ENCODE results near the gene DRGX. TPM values are rescaled to one million over a fixed set of nuclear protein-coding genes. Genes with fewer than 3 reads are reported as not detected.

DRGX gene
- total and polyA plus RNA-seq, 2 experiments from 2014 or later = not detected

DNA sequence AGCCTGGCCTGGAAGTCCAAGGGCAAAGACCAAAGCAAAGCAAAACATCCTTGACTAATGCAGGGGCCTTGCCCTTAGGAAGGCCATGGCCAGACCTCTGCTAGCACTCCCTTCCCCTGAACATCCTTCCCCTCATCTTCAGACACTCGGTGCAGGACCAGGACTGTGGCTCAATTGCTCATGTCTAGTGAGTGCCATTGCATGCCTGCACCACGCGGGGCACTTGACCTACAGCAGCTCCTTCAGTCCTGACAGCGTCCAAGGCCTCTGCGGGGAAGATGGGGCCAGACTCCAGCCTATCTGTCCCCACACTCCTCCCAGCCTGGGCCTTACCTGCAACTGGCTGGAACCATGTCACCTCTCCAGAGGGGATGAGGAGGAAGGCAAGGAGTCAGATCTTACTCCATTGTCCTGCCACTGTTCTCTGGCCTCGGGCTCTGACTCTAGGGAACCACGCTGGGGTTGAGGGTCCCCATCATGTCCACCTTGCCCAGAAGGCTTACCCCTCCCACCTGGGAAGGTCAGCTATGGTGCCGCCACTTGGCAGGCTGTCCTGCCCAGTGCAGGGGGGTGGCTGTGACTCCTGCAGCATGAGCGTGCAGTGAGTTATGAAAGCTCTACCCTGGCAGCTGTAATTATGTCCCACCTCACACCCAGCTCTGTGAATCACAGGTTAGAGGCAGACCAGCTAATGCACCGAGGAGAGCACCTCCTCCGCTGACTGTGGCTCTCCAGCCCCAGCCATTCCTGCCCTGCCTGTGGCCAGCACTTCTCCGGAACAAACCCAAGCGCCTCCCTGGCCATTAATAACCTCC, 16.1 kb downstream of the DRGX start:
- Histone ChIP-seq H3K27ac (no peak overlapping the region), H3K36me3 (replicated peaks; ENCODE audit: insufficient read depth, low read depth) (no peaks in the 10 kb centered on the region), H3K9me2 (replicated peaks; ENCODE audit: insufficient read depth) (no peaks in the 10 kb centered on the region), H2AFZ (no peak overlapping the region), H3K4me3 (no peak overlapping the region), H3K9me3 (ENCODE audit: low read depth) (no peaks in the 10 kb centered on the region), H3K79me2 (no peaks in the 10 kb centered on the region), H3K4me2 (no peak overlapping the region), H3K4me1 (ENCODE audit: insufficient read depth) (no peaks in the 10 kb centered on the region), H3K27me3 (peaks cover 21% of the 10 kb centered on the region), H4K20me1 (ENCODE audit: insufficient read depth, poor library complexity, severe bottlenecking) (no peaks in the 10 kb centered on the region)
- WGBS (ENCODE audit: low lambda C conversion rate, missing lambda C conversion rate) = 66% methylated on average over 13 of the region's 13 CpGs
- TF ChIP-seq EZH2phosphoT487 (IDR thresholded peaks at IDR 0.05; ENCODE audit: low read depth, severe bottlenecking, unreplicated experiment) (no peak), EZH2 (IDR thresholded peaks at IDR 0.05; ENCODE audit: borderline replicate concordance) (no peak)
- TF ChIP-seq, protein P1, sequence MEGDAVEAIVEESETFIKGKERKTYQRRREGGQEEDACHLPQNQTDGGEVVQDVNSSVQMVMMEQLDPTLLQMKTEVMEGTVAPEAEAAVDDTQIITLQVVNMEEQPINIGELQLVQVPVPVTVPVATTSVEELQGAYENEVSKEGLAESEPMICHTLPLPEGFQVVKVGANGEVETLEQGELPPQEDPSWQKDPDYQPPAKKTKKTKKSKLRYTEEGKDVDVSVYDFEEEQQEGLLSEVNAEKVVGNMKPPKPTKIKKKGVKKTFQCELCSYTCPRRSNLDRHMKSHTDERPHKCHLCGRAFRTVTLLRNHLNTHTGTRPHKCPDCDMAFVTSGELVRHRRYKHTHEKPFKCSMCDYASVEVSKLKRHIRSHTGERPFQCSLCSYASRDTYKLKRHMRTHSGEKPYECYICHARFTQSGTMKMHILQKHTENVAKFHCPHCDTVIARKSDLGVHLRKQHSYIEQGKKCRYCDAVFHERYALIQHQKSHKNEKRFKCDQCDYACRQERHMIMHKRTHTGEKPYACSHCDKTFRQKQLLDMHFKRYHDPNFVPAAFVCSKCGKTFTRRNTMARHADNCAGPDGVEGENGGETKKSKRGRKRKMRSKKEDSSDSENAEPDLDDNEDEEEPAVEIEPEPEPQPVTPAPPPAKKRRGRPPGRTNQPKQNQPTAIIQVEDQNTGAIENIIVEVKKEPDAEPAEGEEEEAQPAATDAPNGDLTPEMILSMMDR (IDR thresholded peaks at IDR 0.05; ENCODE audit: poor library complexity) = no peak
- no peak for DNase-seq (ENCODE audit: low spot score)

GRCh38 chr10:49377256-49377655, 18.6 kb downstream of the DRGX start:
- Histone ChIP-seq H3K4me2 (no peak overlapping the region), H3K27ac (no peak overlapping the region), H3K9me2 (replicated peaks; ENCODE audit: insufficient read depth) (no peaks in the 10 kb centered on the region), H3K9me3 (ENCODE audit: low read depth) (no peaks in the 10 kb centered on the region), H3K4me1 (ENCODE audit: insufficient read depth) (no peaks in the 10 kb centered on the region), H3K79me2 (no peaks in the 10 kb centered on the region), H3K27me3 (peaks cover 30% of the 10 kb centered on the region), H2AFZ (no peak overlapping the region), H4K20me1 (ENCODE audit: insufficient read depth, poor library complexity, severe bottlenecking) (no peaks in the 10 kb centered on the region), H3K4me3 (no peak overlapping the region), H3K36me3 (replicated peaks; ENCODE audit: insufficient read depth, low read depth) (no peaks in the 10 kb centered on the region)
- TF ChIP-seq, protein P1 (IDR thresholded peaks at IDR 0.05; ENCODE audit: poor library complexity) = no peak
- no peak for TF ChIP-seq EZH2 (IDR thresholded peaks at IDR 0.05; ENCODE audit: borderline replicate concordance)
- no peak for TF ChIP-seq EZH2phosphoT487 (IDR thresholded peaks at IDR 0.05; ENCODE audit: low read depth, severe bottlenecking, unreplicated experiment)
- DNase-seq (ENCODE audit: low spot score) = no peak
- WGBS (ENCODE audit: low lambda C conversion rate, missing lambda C conversion rate) = 76% methylated on average over 4 of the region's 4 CpGs

DNA sequence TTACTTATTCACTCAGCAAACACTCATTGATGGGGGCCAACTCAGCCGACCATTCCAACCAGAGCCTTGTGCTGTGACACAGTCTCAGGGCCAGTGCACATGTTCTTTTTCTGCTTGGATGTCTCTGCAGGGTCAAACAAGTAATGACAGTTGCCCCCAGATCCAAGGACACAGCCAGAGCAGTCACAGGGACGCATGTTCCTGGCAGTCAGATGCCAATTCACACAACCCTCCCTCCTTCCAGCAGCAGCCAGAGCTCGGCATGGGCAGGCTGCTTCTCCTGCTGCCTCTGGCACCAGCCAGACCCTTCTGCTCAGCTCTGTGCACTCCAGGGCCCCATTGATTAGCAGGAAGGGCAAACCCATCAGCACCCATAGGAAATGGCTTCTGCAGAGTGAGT, 20.3 kb downstream of the DRGX start:
- 90% methylated on average over 3 of the region's 3 CpGs for WGBS (ENCODE audit: low lambda C conversion rate, missing lambda C conversion rate)
- H3K79me2 ChIP-seq = no peaks in the 10 kb centered on the region
- H3K4me1 ChIP-seq (ENCODE audit: insufficient read depth) = no peaks in the 10 kb centered on the region
- H3K4me3 ChIP-seq = no peak overlapping the region
- H3K36me3 ChIP-seq (replicated peaks; ENCODE audit: insufficient read depth, low read depth) = no peaks in the 10 kb centered on the region
- TF ChIP-seq EZH2phosphoT487 (IDR thresholded peaks at IDR 0.05; ENCODE audit: low read depth, severe bottlenecking, unreplicated experiment) (no peak), EZH2 (IDR thresholded peaks at IDR 0.05; ENCODE audit: borderline replicate concordance) (no peak)
- TF ChIP-seq, protein P1 (IDR thresholded peaks at IDR 0.05; ENCODE audit: poor library complexity) = no peak
- no peaks in the 10 kb centered on the region for H4K20me1 ChIP-seq (ENCODE audit: insufficient read depth, poor library complexity, severe bottlenecking)
- peaks cover 27% of the 10 kb centered on the region for H3K27me3 ChIP-seq
- DNase-seq (ENCODE audit: low spot score) = no peak
- H3K27ac ChIP-seq = no peak overlapping the region
- no peak overlapping the region for H2AFZ ChIP-seq
- H3K9me3 ChIP-seq (ENCODE audit: low read depth) = no peaks in the 10 kb centered on the region
- no peaks in the 10 kb centered on the region for H3K9me2 ChIP-seq (replicated peaks; ENCODE audit: insufficient read depth)
- H3K4me2 ChIP-seq = no peak overlapping the region
